VCaP (cell line): ENCODE measurements around the gene SLC23A2.
A peak's percentile ranks its signal among the peaks of the same experiment; 100 is the strongest.

ENCODE experiments used
- H3K27ac ChIP-seq: fragments of 450-650 bp; 2 replicates; pipeline ENCODE4 v1.5.1; 2017
- TF ChIP-seq, protein P1 (sequence below): fragments of 450-650 bp; conservative IDR thresholded peaks from 2 replicates; pipeline ENCODE4 v1.5.1; 2017; ENCODE audit warnings: mild to moderate bottlenecking, moderate library complexity

The SLC23A2 gene

DNA sequence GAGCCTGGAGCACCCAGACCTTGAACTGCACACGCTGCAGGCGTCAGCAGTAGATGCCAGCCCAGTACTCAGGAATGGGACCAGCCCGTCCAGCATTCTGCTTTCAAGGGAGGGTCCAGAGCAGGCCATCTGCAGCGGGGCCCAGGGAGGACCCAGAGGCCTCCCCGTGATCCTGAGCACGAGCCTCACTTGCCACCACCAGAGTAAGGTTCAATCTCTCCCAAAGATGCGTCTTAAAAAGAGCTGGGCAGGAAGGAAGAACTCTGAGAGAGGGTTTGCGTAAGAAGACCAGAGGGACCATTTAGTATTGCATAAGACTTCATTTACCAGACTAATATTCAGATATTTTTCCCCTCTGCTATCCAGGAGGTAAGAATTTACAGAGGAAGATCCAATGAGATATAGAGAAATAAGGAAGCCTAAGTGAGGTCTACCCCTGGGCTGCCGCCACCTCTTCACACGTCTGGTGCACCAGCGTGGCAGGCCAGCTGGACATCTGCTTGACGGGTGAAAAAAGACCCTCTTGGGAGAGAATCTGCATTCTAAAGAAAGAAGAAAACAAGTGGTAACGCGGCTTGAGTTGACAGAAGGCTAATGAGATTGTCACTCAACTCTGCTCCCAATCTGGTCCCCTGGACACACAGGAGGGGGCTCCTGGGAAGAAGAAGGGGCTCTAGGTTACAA, 172.3 kb downstream of the SLC23A2 start:
- TF ChIP-seq, protein P1, sequence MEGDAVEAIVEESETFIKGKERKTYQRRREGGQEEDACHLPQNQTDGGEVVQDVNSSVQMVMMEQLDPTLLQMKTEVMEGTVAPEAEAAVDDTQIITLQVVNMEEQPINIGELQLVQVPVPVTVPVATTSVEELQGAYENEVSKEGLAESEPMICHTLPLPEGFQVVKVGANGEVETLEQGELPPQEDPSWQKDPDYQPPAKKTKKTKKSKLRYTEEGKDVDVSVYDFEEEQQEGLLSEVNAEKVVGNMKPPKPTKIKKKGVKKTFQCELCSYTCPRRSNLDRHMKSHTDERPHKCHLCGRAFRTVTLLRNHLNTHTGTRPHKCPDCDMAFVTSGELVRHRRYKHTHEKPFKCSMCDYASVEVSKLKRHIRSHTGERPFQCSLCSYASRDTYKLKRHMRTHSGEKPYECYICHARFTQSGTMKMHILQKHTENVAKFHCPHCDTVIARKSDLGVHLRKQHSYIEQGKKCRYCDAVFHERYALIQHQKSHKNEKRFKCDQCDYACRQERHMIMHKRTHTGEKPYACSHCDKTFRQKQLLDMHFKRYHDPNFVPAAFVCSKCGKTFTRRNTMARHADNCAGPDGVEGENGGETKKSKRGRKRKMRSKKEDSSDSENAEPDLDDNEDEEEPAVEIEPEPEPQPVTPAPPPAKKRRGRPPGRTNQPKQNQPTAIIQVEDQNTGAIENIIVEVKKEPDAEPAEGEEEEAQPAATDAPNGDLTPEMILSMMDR, result no peak
- no peak overlapping the region for H3K27ac ChIP-seq

DNA sequence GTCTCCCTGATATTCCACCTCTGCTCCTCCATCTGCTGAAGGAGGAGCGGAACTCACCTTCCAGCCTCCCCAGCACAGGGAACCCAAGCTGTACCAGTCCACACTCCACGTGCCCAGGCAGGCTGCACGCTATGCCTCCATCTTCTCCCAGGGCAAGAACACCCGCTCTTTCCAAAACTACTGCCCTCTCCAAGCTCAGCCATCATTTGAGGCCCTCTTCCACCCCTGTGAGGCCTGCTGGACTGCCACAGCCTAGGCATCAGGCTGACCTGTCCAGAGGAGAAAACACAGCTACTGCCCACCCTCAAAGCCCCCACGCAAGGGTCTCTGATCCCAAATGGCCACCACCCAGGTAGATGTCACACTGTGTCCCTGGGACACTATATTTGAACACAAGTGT, 179.7 kb downstream of the SLC23A2 start:
- TF ChIP-seq, protein P1, result no peak
- H3K27ac ChIP-seq, result no peak overlapping the region

DNA sequence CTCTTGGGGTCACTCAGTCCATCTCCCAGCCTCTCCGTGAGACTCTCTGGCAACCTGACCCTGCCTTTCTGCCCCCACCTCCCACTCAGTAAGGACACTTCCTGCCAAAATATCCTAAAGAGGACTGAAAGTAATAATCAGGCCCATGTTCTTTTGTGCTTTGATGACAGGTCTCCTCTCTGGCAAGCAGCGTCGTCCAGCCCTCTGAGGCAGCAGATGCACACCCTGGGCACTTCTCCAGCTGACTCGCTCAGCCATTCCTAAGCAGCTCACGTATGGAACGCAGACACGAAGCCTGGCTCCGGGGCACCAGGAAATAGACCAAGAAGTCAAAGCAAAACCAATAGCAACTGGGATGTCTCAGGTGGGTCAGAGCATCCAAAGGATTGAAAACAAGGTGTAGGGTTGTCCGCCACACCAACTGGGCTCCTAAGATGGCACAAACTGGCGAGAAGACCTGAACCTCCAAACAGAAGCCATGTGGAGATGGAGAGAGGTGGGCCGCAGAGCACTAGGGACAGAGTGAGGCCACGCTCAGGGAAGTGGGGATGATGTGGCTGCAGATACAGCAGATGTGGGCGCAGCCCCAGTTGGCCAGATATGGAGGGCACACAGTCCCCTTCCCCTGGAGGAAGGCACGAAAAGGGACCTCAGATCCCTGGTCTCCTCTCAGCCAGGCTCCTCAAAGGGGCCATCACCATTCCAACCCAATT, 180.3 kb downstream of the SLC23A2 start:
- no peak overlapping the region for H3K27ac ChIP-seq
- TF ChIP-seq, protein P1, result no peak

DNA sequence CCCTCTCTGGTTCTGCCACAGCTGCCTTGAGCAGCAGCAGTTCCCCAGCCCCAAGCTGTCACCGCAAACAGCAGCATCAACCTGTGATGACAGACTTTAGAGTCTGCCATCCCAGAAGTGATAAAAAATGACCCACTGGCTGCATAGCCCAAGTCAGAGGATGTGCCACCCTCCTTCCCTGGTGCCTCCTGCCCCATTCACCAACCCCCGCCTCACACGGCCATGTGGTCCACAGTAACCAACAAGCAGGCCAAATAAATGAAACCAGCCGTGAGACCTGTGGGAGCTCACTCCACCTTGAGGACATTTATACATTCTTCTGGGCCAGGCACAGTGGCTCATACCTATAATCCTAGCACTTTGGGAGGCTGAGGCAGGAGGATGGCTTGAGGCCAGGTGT, 181.4 kb downstream of the SLC23A2 start:
- no peak overlapping the region for H3K27ac ChIP-seq
- TF ChIP-seq, protein P1, result no peak

GRCh38 chr20:4817230-4817671, 184.1 kb downstream of the SLC23A2 start:
- TF ChIP-seq, protein P1, result 0 out of 2 replicates have a peak, but pooled peaks have one; percentile 7

GRCh38 chr20:4815628-4816027, 185.7 kb downstream of the SLC23A2 start:
- no peak overlapping the region for H3K27ac ChIP-seq
- TF ChIP-seq, protein P1, result no peak

More at GRCh38 chr20:4817230-4817671, 184.1 kb downstream of the SLC23A2 start:
- no peak overlapping the region for H3K27ac ChIP-seq

DNA sequence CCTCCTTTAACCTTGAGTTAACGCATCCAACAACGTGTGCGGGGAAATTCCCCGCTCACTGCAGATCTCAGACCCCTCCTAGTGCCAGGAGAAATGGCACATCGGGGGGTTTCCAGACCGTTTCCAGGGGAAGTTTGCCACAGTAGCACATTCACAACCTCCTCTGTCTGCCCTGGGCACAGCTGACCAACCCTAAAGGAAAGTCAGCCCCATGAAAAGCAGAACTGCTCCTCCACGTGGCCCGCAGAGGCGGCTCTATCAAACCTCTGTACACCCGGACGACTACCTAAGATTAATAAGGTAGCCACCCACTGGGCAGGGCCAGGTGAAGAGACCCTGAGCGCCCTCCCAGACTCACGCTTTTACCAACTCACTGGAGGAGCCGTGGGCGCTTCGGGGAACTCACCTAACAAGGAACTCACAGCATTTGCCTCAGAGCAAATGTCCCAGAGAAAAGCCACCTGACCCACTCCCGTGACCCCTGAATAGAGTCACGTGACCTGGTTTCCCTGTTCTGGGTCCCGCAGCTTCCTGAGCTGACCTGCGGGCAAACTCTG, 186.5 kb downstream of the SLC23A2 start:
- H3K27ac ChIP-seq, result no peak overlapping the region
- TF ChIP-seq, protein P1, result no peak
